Measurements from ENCODE around the gene TPP2.

GRCh38 chr13:102654756-102655155, 58.0 kb downstream of the TPP2 start:
- TF ChIP-seq CTCF (IDR thresholded peaks at IDR 0.05) = no peak
- no peak for TF ChIP-seq ZFX (IDR thresholded peaks at IDR 0.05; ENCODE audit: borderline replicate concordance)
